GM19099 (cell line): Measurements from ENCODE around the gene IRAG1.

Experiments used
- POLR2A ChIP-seq: IDR thresholded peaks from 3 replicates; pipeline ENCODE4 v1.6.1; 2011; ENCODE audit warnings: low read depth; ENCODE audit not compliant: insufficient read length; ENCODE audit errors: extremely low read depth

The IRAG1 gene

DNA sequence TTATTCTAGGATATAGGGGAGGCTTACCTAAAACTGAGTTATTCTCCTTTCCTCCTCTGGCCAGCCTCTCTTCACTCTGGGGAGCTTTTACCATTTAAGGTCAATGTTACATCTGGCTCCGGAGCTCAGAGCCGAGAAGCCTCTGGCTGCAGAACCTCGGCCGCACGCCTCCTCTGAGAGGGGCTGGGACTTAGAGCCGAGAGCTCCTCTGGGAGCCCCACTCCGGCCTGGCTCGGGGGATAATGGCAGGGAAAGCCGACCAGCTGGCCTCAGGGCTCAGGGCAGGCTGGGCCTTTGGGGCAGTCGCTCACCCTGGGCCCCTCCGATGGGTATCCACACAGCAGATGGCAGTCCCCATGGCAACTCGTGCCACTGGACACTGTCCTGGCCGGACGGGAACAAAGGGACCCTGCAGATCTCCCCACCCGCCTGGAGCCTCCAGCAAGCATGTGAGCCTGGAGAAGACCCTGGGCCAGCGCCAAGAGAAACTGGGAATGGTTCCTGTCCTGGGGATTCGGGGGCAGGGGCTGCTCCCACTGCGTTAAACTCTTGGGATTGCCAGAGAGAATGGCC is at the start of gene IRAG1:
IRAG1 (minus strand) TSS at position 247 of the 573 bp plus-strand sequence; CDS start at position 94, 153 bp downstream.
- no peak for TF ChIP-seq POLR2A

- TF ChIP-seq POLR2A = no peak
Observed at GRCh38 chr11:10742460-10743208, 49.1 kb upstream of the IRAG1 start.

DNA sequence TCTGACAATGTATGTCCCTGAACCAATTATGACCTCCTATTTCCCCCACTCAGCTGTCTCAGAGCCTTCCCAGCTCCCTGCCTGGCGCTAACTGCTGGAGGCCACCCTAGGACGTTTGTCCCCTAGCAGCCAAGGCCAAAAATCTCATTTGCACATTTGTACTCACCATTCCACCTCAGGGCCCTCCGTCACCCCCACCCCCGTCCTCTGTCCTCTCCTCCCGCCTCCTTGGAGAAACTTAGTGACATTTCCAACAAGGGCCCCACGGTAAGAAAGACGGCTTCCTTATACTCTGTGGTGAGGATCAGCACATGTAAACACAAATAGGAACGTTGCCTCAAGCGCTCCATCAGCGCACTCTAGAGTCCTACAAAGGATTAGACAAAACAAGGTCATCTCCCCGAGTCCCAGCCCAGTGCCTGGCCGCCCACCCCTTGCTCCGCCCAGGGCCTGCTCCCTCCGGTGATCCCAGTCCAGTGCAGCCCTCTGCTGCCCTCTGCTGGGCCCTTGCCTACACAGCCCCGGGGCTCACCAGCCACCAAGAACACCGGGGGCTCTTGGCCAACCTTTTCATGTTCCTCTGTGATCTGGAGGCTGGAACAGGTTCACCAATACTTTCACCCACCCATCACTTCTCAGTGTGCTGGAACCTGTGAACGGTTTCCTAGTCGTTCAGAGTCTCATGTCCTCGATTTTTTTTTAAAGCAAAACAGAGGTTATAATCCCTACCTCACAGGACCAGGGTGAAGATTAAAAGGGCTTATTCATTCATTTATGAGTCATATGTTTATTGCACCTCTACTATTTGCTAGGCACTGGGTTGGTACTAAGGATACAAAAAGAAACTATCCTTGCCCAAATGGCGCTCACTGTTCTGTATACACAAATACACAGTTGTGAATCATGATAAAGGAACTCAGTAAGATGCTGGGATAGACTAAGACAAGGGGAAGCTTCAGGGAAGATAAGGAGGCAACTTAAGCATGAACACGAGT is 42.2 kb upstream of the IRAG1 start:
- TF ChIP-seq POLR2A = no peak

DNA sequence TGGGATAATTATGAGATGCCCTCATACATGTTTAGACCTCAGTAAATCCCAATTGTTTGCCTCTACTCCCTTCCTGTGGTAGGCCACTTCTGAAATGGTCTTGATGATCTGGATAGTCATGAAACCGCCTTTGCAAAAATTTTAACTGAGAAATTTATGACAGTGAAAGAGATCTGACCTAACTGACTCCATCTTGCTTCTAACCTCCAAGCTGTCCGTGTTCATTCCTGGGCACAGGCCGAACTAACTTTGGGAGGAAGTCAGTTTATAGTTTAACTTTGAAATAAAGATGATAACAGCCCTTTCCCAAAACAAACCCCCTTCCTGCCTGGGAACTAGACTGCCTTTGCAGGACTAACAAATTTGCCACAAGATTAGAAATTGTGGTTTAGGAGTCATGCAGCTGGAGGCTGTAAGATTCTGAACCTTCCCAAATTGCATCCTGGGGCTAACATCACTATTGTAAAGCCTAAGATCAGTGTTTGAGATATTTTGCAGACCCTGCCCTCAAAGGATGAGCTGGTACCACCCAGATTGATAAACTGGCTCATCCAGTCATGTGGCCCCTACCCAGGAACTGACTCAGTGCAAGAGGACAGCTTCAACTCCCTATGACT is 37.6 kb upstream of the IRAG1 start:
- TF ChIP-seq POLR2A = no peak

- TF ChIP-seq POLR2A = no peak
Observed at GRCh38 chr11:10730151-10730550, 36.6 kb upstream of the IRAG1 start.

GRCh38 chr11:10728789-10729472 is 35.4 kb upstream of the IRAG1 start:
- TF ChIP-seq POLR2A = no peak

- TF ChIP-seq POLR2A = no peak
Observed at GRCh38 chr11:10728154-10728553, 34.6 kb upstream of the IRAG1 start.

- TF ChIP-seq POLR2A = no peak
Observed at GRCh38 chr11:10727146-10727851, 33.7 kb upstream of the IRAG1 start.

- no peak for TF ChIP-seq POLR2A
Observed at GRCh38 chr11:10725907-10726253, 32.3 kb upstream of the IRAG1 start.

DNA sequence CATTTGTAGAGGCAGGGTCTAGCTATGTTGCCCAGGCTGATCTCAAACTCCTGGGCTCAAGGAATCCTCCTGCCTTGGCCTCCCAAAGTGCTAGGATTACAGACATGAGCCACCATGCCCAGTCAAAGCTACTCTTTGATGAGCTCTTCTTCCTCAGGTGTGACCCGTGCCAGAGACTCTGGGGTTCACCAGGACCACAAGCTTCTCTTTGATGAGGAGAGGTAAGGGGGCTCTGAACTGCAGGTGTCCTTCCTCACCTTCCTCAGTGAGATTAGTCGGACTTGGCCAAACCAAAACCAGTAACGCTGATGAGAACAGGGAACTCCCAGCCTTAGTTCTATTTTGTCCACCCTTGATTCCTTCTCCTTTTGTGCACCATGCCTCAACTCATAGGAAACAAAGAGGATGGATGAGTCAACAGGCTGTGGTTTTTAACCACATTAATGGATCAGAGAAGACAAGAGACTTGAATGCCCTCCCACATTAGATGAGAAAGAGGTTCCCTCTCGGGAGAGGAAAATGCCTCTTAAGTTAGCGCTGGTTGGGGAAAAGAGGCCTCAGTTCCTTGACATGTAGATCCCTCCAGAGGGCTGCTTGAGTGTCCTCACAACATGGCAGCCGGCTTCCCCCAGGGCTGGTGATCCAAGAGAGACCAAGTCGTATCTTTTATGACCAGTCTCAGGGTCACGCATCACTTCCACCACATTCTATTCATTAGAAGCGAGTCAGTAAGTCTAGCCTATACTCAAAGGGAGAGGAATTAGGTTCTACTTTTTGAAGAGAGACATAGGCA is 31.8 kb upstream of the IRAG1 start:
- no peak for TF ChIP-seq POLR2A

GRCh38 chr11:10722307-10722706 is 28.8 kb upstream of the IRAG1 start:
- TF ChIP-seq POLR2A = no peak

DNA sequence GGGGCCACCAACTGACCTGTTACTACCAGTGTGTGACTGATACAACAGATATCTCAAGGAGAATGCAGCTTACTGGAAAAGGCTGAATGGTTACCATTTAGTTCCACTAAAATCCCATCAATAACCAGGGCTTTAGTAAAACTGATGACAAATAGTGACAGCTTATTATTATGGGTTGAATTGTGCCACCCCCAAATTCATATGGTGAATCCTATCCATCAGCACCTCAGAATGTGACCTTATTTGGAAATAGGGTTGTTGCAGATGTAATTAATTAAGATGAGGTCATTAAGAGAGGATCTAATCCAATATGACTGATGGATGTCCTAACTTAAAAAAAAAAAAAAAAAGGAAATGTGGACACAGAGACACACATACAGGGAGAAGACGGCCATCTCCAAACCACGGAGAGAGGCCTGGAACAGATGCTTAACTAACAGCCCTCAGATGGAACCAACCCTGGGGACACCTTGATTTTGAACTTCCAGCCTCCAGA is 27.4 kb upstream of the IRAG1 start:
- no peak for TF ChIP-seq POLR2A

DNA sequence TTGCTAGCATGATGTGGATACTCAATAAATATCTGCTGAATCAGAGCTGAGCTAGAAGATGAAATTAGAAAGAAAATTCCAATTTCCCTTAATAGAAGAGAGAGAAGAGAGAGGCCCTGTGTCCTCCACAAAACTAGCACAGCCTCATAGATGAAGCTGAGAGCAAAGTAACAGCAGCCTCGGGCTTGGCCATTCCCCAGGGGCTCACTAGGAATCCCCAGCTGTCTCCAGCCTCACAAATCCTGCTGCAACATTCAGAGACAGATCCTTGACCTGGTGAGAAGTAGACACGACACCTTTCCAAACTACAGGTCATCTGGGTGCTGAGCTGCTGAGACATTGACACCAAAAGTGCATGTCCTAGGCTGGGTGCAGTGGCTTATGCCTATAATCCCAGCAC is 26.1 kb upstream of the IRAG1 start:
- no peak for TF ChIP-seq POLR2A

DNA sequence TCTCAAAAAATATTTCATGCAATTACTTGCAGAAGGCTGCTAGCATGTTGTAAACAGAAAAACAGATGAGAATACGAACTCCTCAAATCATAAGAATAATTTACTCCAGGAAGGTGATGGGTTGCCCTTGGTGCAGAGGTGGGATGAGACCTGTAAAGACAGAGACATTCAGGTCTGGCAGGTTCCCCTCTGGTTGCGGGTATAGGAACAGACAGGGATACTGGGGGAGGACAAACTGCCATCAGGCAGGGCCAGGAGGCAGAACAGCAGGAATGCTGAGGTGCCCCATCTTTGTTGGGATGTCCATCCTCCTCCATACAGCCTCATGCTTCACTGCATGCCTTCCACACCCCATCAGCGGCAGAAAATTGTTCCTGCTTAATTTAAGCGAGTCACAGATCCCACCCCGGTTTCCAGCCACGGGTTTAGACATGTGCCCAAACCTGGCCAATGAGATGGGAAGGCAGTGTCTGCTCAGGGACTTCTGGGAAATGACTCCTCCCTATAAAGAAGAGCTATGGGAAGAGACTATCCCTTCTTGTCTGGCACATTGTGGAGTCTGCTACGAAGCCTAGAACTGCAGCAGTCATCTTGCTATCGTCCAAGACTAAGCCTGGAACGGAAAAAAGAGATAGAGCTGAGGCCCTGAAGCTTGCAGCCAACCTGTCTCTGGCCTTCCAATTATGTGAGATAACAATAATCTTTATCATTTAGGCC is 23.1 kb upstream of the IRAG1 start:
- TF ChIP-seq POLR2A = no peak
